ENCODE data around the gene RBMX2.

DNA sequence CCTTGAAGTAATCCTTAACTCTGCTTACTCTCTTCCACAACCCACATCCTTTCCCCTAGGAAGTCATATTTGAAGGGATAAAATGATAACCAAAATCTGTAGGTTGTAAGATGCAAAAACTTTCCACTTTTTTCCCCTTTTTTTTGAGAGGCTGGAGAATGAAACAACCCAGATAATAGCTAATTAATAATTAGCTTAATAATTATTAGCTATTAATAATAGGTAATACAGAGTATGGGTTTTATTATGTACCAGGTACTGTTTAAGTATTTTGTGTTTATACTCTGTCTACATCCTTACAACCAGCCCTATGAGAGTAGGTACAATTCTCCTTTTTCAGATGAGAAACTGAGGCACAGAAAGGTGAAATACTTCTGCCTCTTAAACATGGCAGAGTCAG lies 25.7 kb upstream of the RBMX2 start:
- TF ChIP-seq CTCF (conservative IDR thresholded peaks at IDR 0.05; ENCODE audit: low read length) (no peak), EZH2phosphoT487 (IDR thresholded peaks at IDR 0.05; ENCODE audit: borderline replicate concordance, low read depth, low read length) (no peak)

Measured in OCI-LY7 (cell line).